ENCODE results near the gene MPZL2.

MPZL2 gene

GRCh38 chr11:118295199-118295598 lies 31.1 kb upstream of the MPZL2 start:
- TF ChIP-seq SIN3A (IDR thresholded peaks at IDR 0.05; ENCODE audit: borderline replicate concordance, insufficient read depth, low read length) = no peak
- no peak for TF ChIP-seq FOXP2 (optimal IDR thresholded peaks at IDR 0.05; ENCODE audit: borderline replicate concordance, extremely low read depth, extremely low read length, insufficient read depth)
- TF ChIP-seq POLR2AphosphoS5 (IDR thresholded peaks at IDR 0.05; ENCODE audit: low read depth, low read length) = no peak
- no peak for TF ChIP-seq TAF1 (IDR thresholded peaks at IDR 0.05; ENCODE audit: borderline replicate concordance, insufficient read depth, low read length)
- TF ChIP-seq REST (IDR thresholded peaks at IDR 0.05; ENCODE audit: insufficient read depth in 1 of 2, low read depth in 2 of 2, low read length in 2 of 2) = no peak

GRCh38 chr11:118294053-118294452 lies 30.0 kb upstream of the MPZL2 start:
- TF ChIP-seq TAF1 (IDR thresholded peaks at IDR 0.05; ENCODE audit: borderline replicate concordance, insufficient read depth, low read length) = no peak
- no peak for TF ChIP-seq SIN3A (IDR thresholded peaks at IDR 0.05; ENCODE audit: borderline replicate concordance, insufficient read depth, low read length)
- TF ChIP-seq FOXP2 (optimal IDR thresholded peaks at IDR 0.05; ENCODE audit: borderline replicate concordance, extremely low read depth, extremely low read length, insufficient read depth) = no peak
- no peak for TF ChIP-seq POLR2AphosphoS5 (IDR thresholded peaks at IDR 0.05; ENCODE audit: low read depth, low read length)
- TF ChIP-seq REST (IDR thresholded peaks at IDR 0.05; ENCODE audit: insufficient read depth in 1 of 2, low read depth in 2 of 2, low read length in 2 of 2) = no peak

GRCh38 chr11:118291477-118292135 lies 27.5 kb upstream of the MPZL2 start:
- TF ChIP-seq FOXP2 (optimal IDR thresholded peaks at IDR 0.05; ENCODE audit: borderline replicate concordance, extremely low read depth, extremely low read length, insufficient read depth) (no peak), SIN3A (IDR thresholded peaks at IDR 0.05; ENCODE audit: borderline replicate concordance, insufficient read depth, low read length) (no peak), TAF1 (IDR thresholded peaks at IDR 0.05; ENCODE audit: borderline replicate concordance, insufficient read depth, low read length) (no peak), POLR2AphosphoS5 (IDR thresholded peaks at IDR 0.05; ENCODE audit: low read depth, low read length) (no peak), REST (IDR thresholded peaks at IDR 0.05; ENCODE audit: insufficient read depth in 1 of 2, low read depth in 2 of 2, low read length in 2 of 2) (no peak)

GRCh38 chr11:118290923-118291322 lies 26.8 kb upstream of the MPZL2 start:
- no peak for TF ChIP-seq REST (IDR thresholded peaks at IDR 0.05; ENCODE audit: insufficient read depth in 1 of 2, low read depth in 2 of 2, low read length in 2 of 2)
- no peak for TF ChIP-seq FOXP2 (optimal IDR thresholded peaks at IDR 0.05; ENCODE audit: borderline replicate concordance, extremely low read depth, extremely low read length, insufficient read depth)
- TF ChIP-seq TAF1 (IDR thresholded peaks at IDR 0.05; ENCODE audit: borderline replicate concordance, insufficient read depth, low read length) = no peak
- no peak for TF ChIP-seq SIN3A (IDR thresholded peaks at IDR 0.05; ENCODE audit: borderline replicate concordance, insufficient read depth, low read length)
- no peak for TF ChIP-seq POLR2AphosphoS5 (IDR thresholded peaks at IDR 0.05; ENCODE audit: low read depth, low read length)
